Endothelial cell of umbilical vein (primary cell): ENCODE results near the gene POLRMT. TPM values are rescaled to one million over a fixed set of nuclear protein-coding genes. Genes with fewer than 3 reads are reported as not detected.
"Not testable (repeated sequence)": the region's sequence is repeated elsewhere in the genome, so short reads cannot be mapped to it uniquely, and the experiment has no call there.

Experiments
- BruUV-seq: library from RNA; stranded (reverse); fragments of 400-500 nt; replicated peaks from 2 replicates; lab custom pipeline; 2021; lab: Mats Ljungman, UMichigan
- CTCF ChIA-PET: fragments of 300-600, 350-600 bp; sonication (Branson Sonifier 250); formaldehyde crosslinking; loops from one replicate; lab custom pipeline; 2021; ENCODE audit warnings: antibody characterized with exemption, inconsistent platforms; lab: Charles Lee
- POLR2A ChIA-PET: fragments of 300-600, 350-600 bp; sonication (Branson Sonifier 250); formaldehyde crosslinking; loops from one replicate; lab custom pipeline; 2021; ENCODE audit warnings: antibody characterized with exemption, inconsistent platforms; lab: Charles Lee
- DNase-seq: peaks from one replicate; pipeline ENCODE4 v3.0.0-alpha.2; 2011; ENCODE audit warnings: low read depth, low spot score
- FAIRE-seq: peaks from 2 replicates; lab custom pipeline; 2011; peaks lifted over from hg19 to GRCh38; lab: Jason Lieb, UNC
- H2AFZ ChIP-seq: 2 replicates; pipeline ENCODE4 v1.6.0; 2012; ENCODE audit warnings: low read depth, low read length, control low read depth, inconsistent platforms
- H3K27ac ChIP-seq: 2 replicates; pipeline ENCODE4 v1.5.1; 2011; ENCODE audit warnings: low read depth, mild to moderate bottlenecking, control low read depth, low read length, moderate library complexity; ENCODE audit not compliant: insufficient read depth
- H3K27me3 ChIP-seq, 2 experiments: 2 replicates each; pipeline versions ENCODE4 v1.6.0 to v1.6.1; 2011; ENCODE audit warnings: low read length in 2 of 2, mixed read lengths in 1 of 2; ENCODE audit not compliant: control insufficient read depth in 2 of 2, insufficient read depth in 2 of 2
- H3K36me3 ChIP-seq, 2 experiments: 2 replicates in 1 of 2; 3 replicates in 1 of 2; pipeline ENCODE4 v1.5.1; 2011; ENCODE audit warnings: low read length in 2 of 2, mild to moderate bottlenecking in 1 of 2, moderate library complexity in 1 of 2; ENCODE audit not compliant: control insufficient read depth in 2 of 2, insufficient read depth in 2 of 2; ENCODE audit errors: extremely low read depth in 1 of 2
- H3K4me1 ChIP-seq: 3 replicates; pipeline ENCODE4 v1.5.1; 2011; ENCODE audit warnings: mild to moderate bottlenecking, low read length; ENCODE audit not compliant: control insufficient read depth, insufficient read depth; ENCODE audit errors: extremely low read depth
- H3K4me2 ChIP-seq: 2 replicates; pipeline ENCODE4 v1.6.1; 2011; ENCODE audit warnings: low read length, control low read depth, mixed read lengths; ENCODE audit not compliant: insufficient read depth
- H3K4me3 ChIP-seq, 3 experiments: fragments of 200-600 bp in 1 of 3; sonication (generic), shearing (Covaris generic) in 1 of 3; replicated peaks in 1 of 3; 2 replicates each; pipeline ENCODE4 v1.5.1; 2011 to 2016; ENCODE audit warnings: control low read depth in 3 of 3, low read length in 3 of 3, mild to moderate bottlenecking in 2 of 3, inconsistent platforms in 1 of 3, low read depth in 1 of 3, moderate library complexity in 1 of 3; ENCODE audit not compliant: insufficient read depth in 1 of 3
- H3K79me2 ChIP-seq: 2 replicates; pipeline ENCODE4 v1.6.0; 2012; ENCODE audit warnings: low read length, inconsistent platforms; ENCODE audit not compliant: control insufficient read depth, insufficient read depth
- H3K9ac ChIP-seq: replicated peaks from 2 replicates; pipeline ENCODE3; 2011; ENCODE audit warnings: low read length, control low read depth; ENCODE audit not compliant: insufficient read depth; ENCODE audit errors: extremely low read depth
- H3K9me1 ChIP-seq: replicated peaks from 3 replicates; pipeline ENCODE4 v1.6.0; 2011; ENCODE audit warnings: mild to moderate bottlenecking, low read length; ENCODE audit not compliant: control insufficient read depth, insufficient read depth; ENCODE audit errors: extremely low read depth
- H3K9me3 ChIP-seq: replicated peaks from 2 replicates; pipeline ENCODE4 v1.5.1; 2012; ENCODE audit warnings: low read length, inconsistent platforms; ENCODE audit not compliant: control insufficient read depth, insufficient read depth
- H4K20me1 ChIP-seq: replicated peaks from 2 replicates; pipeline ENCODE3; 2011; ENCODE audit warnings: mild to moderate bottlenecking, low read length; ENCODE audit not compliant: control insufficient read depth, insufficient read depth; ENCODE audit errors: extremely low read depth
- CTCF ChIP-seq, 2 donors: IDR thresholded peaks; 1 replicate in 1 of 2; 2 replicates in 1 of 2; pipeline ENCODE4 v1.5.1; 2011; ENCODE audit warnings: low read length in 2 of 2, mild to moderate bottlenecking in 2 of 2, moderate library complexity in 2 of 2, control low read depth in 1 of 2, inconsistent platforms in 1 of 2, low read depth in 1 of 2; ENCODE audit not compliant: insufficient read depth in 1 of 2; ENCODE audit errors: extremely low read depth in 1 of 2
- EZH2 ChIP-seq: IDR thresholded peaks from 2 replicates; pipeline ENCODE4 v1.6.1; 2012; ENCODE audit warnings: borderline replicate concordance, low read depth, mild to moderate bottlenecking, moderate library complexity, low read length, inconsistent platforms; ENCODE audit not compliant: severe bottlenecking
- FOS ChIP-seq: IDR thresholded peaks from 2 replicates; pipeline ENCODE4 v1.6.1; 2011; ENCODE audit warnings: mild to moderate bottlenecking, low read length, moderate library complexity, borderline replicate concordance; ENCODE audit not compliant: insufficient read depth
- GATA2 ChIP-seq: IDR thresholded peaks from 2 replicates; pipeline ENCODE4 v1.7.0; 2011; ENCODE audit warnings: low read depth, mild to moderate bottlenecking, moderate library complexity, mixed read lengths, low read length; ENCODE audit not compliant: insufficient read length, insufficient read depth
- JUN ChIP-seq: IDR thresholded peaks from 2 replicates; pipeline ENCODE4 v1.6.1; 2011; ENCODE audit warnings: borderline replicate concordance, low read depth; ENCODE audit not compliant: insufficient read length, insufficient read depth
- MAX ChIP-seq: IDR thresholded peaks from 2 replicates; pipeline ENCODE4 v1.6.1; 2011; ENCODE audit not compliant: insufficient read depth, insufficient read length
- MYC ChIP-seq: IDR thresholded peaks from one replicate; pipeline ENCODE4 v1.6.1; 2011; ENCODE audit warnings: mild to moderate bottlenecking, low read depth, low read length
- POLR2A ChIP-seq: IDR thresholded peaks from 2 replicates; pipeline ENCODE4 v1.6.1; 2012; ENCODE audit warnings: low read depth, mild to moderate bottlenecking, control low read depth, low read length
- POLR2AphosphoS5 ChIP-seq: IDR thresholded peaks from 2 replicates; pipeline ENCODE4 v1.6.1; 2012; ENCODE audit warnings: low read depth, mild to moderate bottlenecking, control low read depth, low read length, moderate library complexity; ENCODE audit not compliant: insufficient read depth
- dilution Hi-C: fragments of 300-500 bp; cut with MboI; formaldehyde crosslinking; loops from one replicate; pipeline ENCODE4 v1.15.0; 2019; ENCODE audit warnings: low sequenced_read_pairs; ENCODE audit not compliant: extremely low pct_ligation_motif_present
- intact Hi-C: fragments of 100-400 bp; cut with micrococcal nuclease; formaldehyde crosslinking; loops from one replicate; pipeline ENCODE4 v1.10.0; 2022
- polyA plus RNA-seq, 4 experiments: library from polyadenylated mRNA; depleted of rRNA in 3 of 4; stranded (reverse) in 3 of 4; unstranded in 1 of 4; fragments of >200 nt; gene quantifications; 2 replicates each; pipeline versions ENCODE4 v1.2.1 to v1.2.3, GENCODE V29; 2011 to 2012; ENCODE audit warnings: missing spikeins in 1 of 4
- total RNA-seq: library from RNA; stranded (reverse); gene quantifications from 2 replicates; pipeline ENCODE4 v1.2.3, GENCODE V29; 2021

The POLRMT gene
- total and polyA plus RNA-seq, 2 donors (not counting 3 experiments of a cell fraction or from before 2014, with no cell fraction given) = 38.9 to 50.6 TPM

GRCh38 chr19:629961-630714, 3.2 kb downstream of the POLRMT start:
- TF ChIP-seq EZH2 (no peak), GATA2 (no peak), MAX (no peak), POLR2AphosphoS5 (no peak), POLR2A (no peak), FOS (no peak), MYC (no peak), CTCF (IDR thresholded peaks at IDR 0.05; ENCODE audit: extremely low read depth in 1 of 2, insufficient read depth in 1 of 2, low read depth in 1 of 2, low read length in 2 of 2) (no peak), JUN (no peak)
- FAIRE-seq (no peak), DNase-seq (no peak)
- Histone ChIP-seq H3K4me3 (no peak overlapping the region), H3K27me3 (no peaks in the 10 kb centered on the region), H3K4me1 (peaks cover 16% of the 10 kb centered on the region), H3K27ac (no peak overlapping the region), H3K9ac (no peak overlapping the region), H3K79me2 (peaks cover 13% of the 10 kb centered on the region), H2AFZ (no peak overlapping the region), H3K4me2 (no peak overlapping the region), H4K20me1 (no peaks in the 10 kb centered on the region), H3K9me3 (no peaks in the 10 kb centered on the region), H3K36me3 (peaks cover 0 to 6% of the 10 kb centered on the region in 2 experiments), H3K9me1 (no peaks in the 10 kb centered on the region)
- BruUV-seq = no TSS peak
- intact Hi-C loops (no loop called here), dilution Hi-C loops (no loop called here)
- POLR2A ChIA-PET = no interaction called here
- CTCF ChIA-PET = interaction anchor here (0.9 to 1.2 kb wide), 2 partner anchors 14 to 46 kb away, joined by 3 read pairs; no protein-coding TSS in a partner anchor

GRCh38 chr19:629515-629914, 3.8 kb downstream of the POLRMT start:
- dilution Hi-C loops, H3K9ac ChIP-seq, H3K36me3 ChIP-seq, H3K9me1 ChIP-seq, H3K27me3 ChIP-seq, H4K20me1 ChIP-seq, BruUV-seq, H3K4me3 ChIP-seq, intact Hi-C loops, H3K4me2 ChIP-seq, H2AFZ ChIP-seq, FAIRE-seq, POLR2A ChIA-PET, H3K27ac ChIP-seq, DNase-seq, CTCF ChIA-PET, H3K9me3 ChIP-seq: not testable (repeated sequence)
- Histone ChIP-seq H3K79me2 (peaks cover 13% of the 10 kb centered on the region), H3K4me1 (peaks cover 16% of the 10 kb centered on the region)
